NCI-H1105 treated with DMSO at 0.1 percent for 48 hours (cell line): ENCODE data around the gene UXS1.

Experiments
- DNase-seq: peaks from one replicate; lab custom pipeline; 2025; lab: John Stamatoyannopoulos, UW

The UXS1 gene

GRCh38 chr2:106130251-106130998, 63.7 kb downstream of the UXS1 start:
- DNase-seq, result no peak

GRCh38 chr2:106129592-106129991, 64.5 kb downstream of the UXS1 start:
- no peak for DNase-seq

GRCh38 chr2:106129150-106129549, 65.0 kb downstream of the UXS1 start:
- DNase-seq, result no peak

GRCh38 chr2:106127776-106128268, 66.3 kb downstream of the UXS1 start:
- no peak for DNase-seq

- no peak for DNase-seq
Observed at GRCh38 chr2:106127282-106127771, 66.8 kb downstream of the UXS1 start.

- no peak for DNase-seq
Observed at GRCh38 chr2:106126705-106127281, 67.3 kb downstream of the UXS1 start.

- DNase-seq, result no peak
Observed at GRCh38 chr2:106126295-106126694, 67.8 kb downstream of the UXS1 start.

- no peak for DNase-seq
Observed at GRCh38 chr2:106124905-106125549, 69.1 kb downstream of the UXS1 start.

GRCh38 chr2:106124106-106124756, 69.9 kb downstream of the UXS1 start:
- peak; percentile 15 for DNase-seq

- DNase-seq, result no peak
Observed at GRCh38 chr2:106122157-106122556, 71.9 kb downstream of the UXS1 start.

GRCh38 chr2:106120432-106120831, 73.7 kb downstream of the UXS1 start:
- peak; percentile 14 for DNase-seq

GRCh38 chr2:106119074-106119473, 75.0 kb downstream of the UXS1 start:
- no peak for DNase-seq

- no peak for DNase-seq
Observed at GRCh38 chr2:106117882-106118684, 76.0 kb downstream of the UXS1 start.

GRCh38 chr2:106117347-106117746, 76.8 kb downstream of the UXS1 start:
- no peak for DNase-seq

GRCh38 chr2:106116248-106116647, 77.9 kb downstream of the UXS1 start:
- DNase-seq, result no peak

- no peak for DNase-seq
Observed at GRCh38 chr2:106115665-106116064, 78.4 kb downstream of the UXS1 start.

- no peak for DNase-seq
Observed at GRCh38 chr2:106115250-106115649, 78.9 kb downstream of the UXS1 start.

- DNase-seq, result no peak
Observed at GRCh38 chr2:106114166-106114565, 79.9 kb downstream of the UXS1 start.

- DNase-seq, result no peak
Observed at GRCh38 chr2:106113361-106113966, 80.6 kb downstream of the UXS1 start.

GRCh38 chr2:106111882-106112571, 82.1 kb downstream of the UXS1 start:
- DNase-seq, result no peak
